GM12878 (cell line): ENCODE data around the gene ARHGAP5. TPM values are rescaled to one million over a fixed set of nuclear protein-coding genes. Genes with fewer than 3 reads are reported as not detected.

Experiments used
- ATAC-seq: fragments of 200-7000 bp; cut with Tn5 transposase; 3 replicates; pipeline ENCODE4 v1.9.1; 2020; ENCODE audit warnings: mild to moderate bottlenecking, moderate library complexity
- BruUV-seq: library from RNA; stranded (reverse); fragments of 400-500 nt; replicated peaks from 2 replicates; lab custom pipeline; 2021; lab: Mats Ljungman, UMichigan
- CTCF ChIA-PET: fragments of 300-600 bp; sonication (Branson Sonifier 250); formaldehyde crosslinking; extraction: SDS; loops from one replicate; lab custom pipeline; 2021; ENCODE audit warnings: inconsistent platforms; lab: Yijun Ruan, JAX
- POLR2A ChIA-PET: fragments of 350-600 bp; formaldehyde crosslinking; extraction: SDS; loops from one replicate; lab custom pipeline; 2021; ENCODE audit warnings: inconsistent platforms; lab: Charles Lee
- RAD21 ChIA-PET: fragments of 300-600 bp; sonication (Branson Sonifier 250); formaldehyde crosslinking; loops from one replicate; lab custom pipeline; 2023; ENCODE audit warnings: antibody characterized with exemption; ENCODE audit not compliant: unreplicated experiment; lab: Charles Lee
- SMC1A ChIA-PET: fragments of 300-600 bp; sonication (Branson Sonifier 250); formaldehyde crosslinking; loops from one replicate; lab custom pipeline; 2023; ENCODE audit not compliant: unreplicated experiment, uncharacterized antibody; lab: Charles Lee
- DNase-seq: peaks from one replicate; pipeline ENCODE4 v3.0.0-alpha.2; 2011; ENCODE audit warnings: low read depth, low spot score
- FAIRE-seq: peaks from 3 replicates; lab custom pipeline; 2011; peaks lifted over from hg19 to GRCh38; lab: Jason Lieb, UNC
- H2AFZ ChIP-seq: 2 replicates; pipeline ENCODE4 v1.6.0; 2011; ENCODE audit warnings: low read depth, low read length, control low read depth; ENCODE audit not compliant: control insufficient read depth
- H3K27ac ChIP-seq: 2 replicates; pipeline ENCODE4 v1.5.1; 2011; ENCODE audit warnings: control low read depth; ENCODE audit not compliant: control insufficient read depth, insufficient read depth
- H3K27me3 ChIP-seq, 2 experiments: replicated peaks in 1 of 2; 2 replicates each; pipeline versions ENCODE4 v1.6.0 to v1.6.1; 2011; ENCODE audit warnings: low read length in 1 of 2; ENCODE audit not compliant: control insufficient read depth in 2 of 2, insufficient read depth in 2 of 2
- H3K36me3 ChIP-seq, 2 experiments: 2 replicates each; pipeline ENCODE4 v1.5.1; 2011; ENCODE audit warnings: low read length in 1 of 2; ENCODE audit not compliant: control insufficient read depth in 2 of 2, insufficient read depth in 2 of 2
- H3K4me1 ChIP-seq: 2 replicates; pipeline ENCODE4 v1.6.1; 2011; ENCODE audit warnings: mild to moderate bottlenecking, low read length, moderate library complexity, mixed read lengths; ENCODE audit not compliant: control insufficient read depth, insufficient read depth
- H3K4me2 ChIP-seq: 2 replicates; pipeline ENCODE4 v1.6.0; 2011; ENCODE audit warnings: control low read depth; ENCODE audit not compliant: control insufficient read depth, insufficient read depth
- H3K4me3 ChIP-seq: fragments of 200-600 bp; sonication (generic); 2 replicates; pipeline ENCODE4 v1.5.1; 2016
- H3K79me2 ChIP-seq: 2 replicates; pipeline ENCODE4 v1.6.0; 2011; ENCODE audit warnings: low read length; ENCODE audit not compliant: control insufficient read depth, insufficient read depth
- H3K9ac ChIP-seq: 2 replicates; pipeline ENCODE4 v1.8.0; 2011; ENCODE audit warnings: low read length, control low read depth, mixed read lengths; ENCODE audit not compliant: control insufficient read depth, insufficient read depth
- H3K9me3 ChIP-seq: replicated peaks from 3 replicates; pipeline ENCODE4 v1.5.1; 2011; ENCODE audit warnings: mild to moderate bottlenecking, low read length; ENCODE audit not compliant: control insufficient read depth, insufficient read depth
- H4K20me1 ChIP-seq: 2 replicates; pipeline ENCODE4 v1.6.0; 2011; ENCODE audit not compliant: control insufficient read depth, insufficient read depth
- BACH1 ChIP-seq: fragments of 450-650 bp; IDR thresholded peaks from 2 replicates; pipeline ENCODE4 v1.6.1; 2017; ENCODE audit warnings: mild to moderate bottlenecking, borderline replicate concordance
- CHD4 ChIP-seq: fragments of 200-600 bp; sonication (generic); IDR thresholded peaks from 2 replicates; pipeline ENCODE4 v1.6.1; 2016; ENCODE audit warnings: mild to moderate bottlenecking
- EGR1 ChIP-seq, 2 experiments: IDR thresholded peaks; 1 replicate in 1 of 2; 2 replicates in 1 of 2; pipeline ENCODE4 v1.6.1; 2011 to 2012; ENCODE audit warnings: low read depth in 2 of 2, low read length in 2 of 2, borderline replicate concordance in 1 of 2, mild to moderate bottlenecking in 1 of 2, moderate library complexity in 1 of 2
- ESRRA ChIP-seq: IDR thresholded peaks from 2 replicates; pipeline ENCODE4 v1.6.1; 2012; ENCODE audit warnings: mild to moderate bottlenecking, low read length, improper control_type of control experiment
- JUND ChIP-seq: IDR thresholded peaks from 2 replicates; pipeline ENCODE4 v1.6.1; 2012; ENCODE audit warnings: low read depth, mild to moderate bottlenecking, low read length, improper control_type of control experiment, moderate library complexity
- KAT2A ChIP-seq: conservative IDR thresholded peaks from 2 replicates; pipeline ENCODE4 v1.6.1; 2011; ENCODE audit warnings: low read depth, low read length; ENCODE audit not compliant: control insufficient read depth
- MTA2 ChIP-seq: fragments of 450-650 bp; IDR thresholded peaks from 2 replicates; pipeline ENCODE4 v1.6.1; 2016; ENCODE audit warnings: low read depth, mild to moderate bottlenecking, moderate library complexity
- PML ChIP-seq: IDR thresholded peaks from 2 replicates; pipeline ENCODE4 v1.6.1; 2012; ENCODE audit warnings: low read length, inconsistent platforms
- RAD51 ChIP-seq: fragments of 450-650 bp; IDR thresholded peaks from 2 replicates; pipeline ENCODE4 v1.6.1; 2016; ENCODE audit warnings: moderate library complexity, mild to moderate bottlenecking, inconsistent platforms
- SMAD5 ChIP-seq: IDR thresholded peaks from 2 replicates; pipeline ENCODE4 v1.6.1; 2016; ENCODE audit warnings: antibody characterized with exemption, low read depth
- SMC3 ChIP-seq: IDR thresholded peaks from 2 replicates; pipeline ENCODE4 v1.6.1; 2011; ENCODE audit warnings: low read length, improper control_type of control experiment, borderline replicate concordance
- SREBF1 ChIP-seq: IDR thresholded peaks from 2 replicates; pipeline ENCODE4 v1.6.1; 2012; ENCODE audit warnings: mild to moderate bottlenecking, low read length
- TBL1XR1 ChIP-seq: IDR thresholded peaks from 2 replicates; pipeline ENCODE4 v1.6.1; 2012; ENCODE audit warnings: low read depth, low read length, improper control_type of control experiment
- WRNIP1 ChIP-seq: IDR thresholded peaks from 2 replicates; pipeline ENCODE4 v1.6.1; 2011; ENCODE audit warnings: low read depth, low read length, improper control_type of control experiment, borderline replicate concordance
- WGBS: methylation state at CpG from one replicate; pipeline ENCODE4 v1.1.6; 2016; ENCODE audit warnings: low lambda C conversion rate; ENCODE audit not compliant: insufficient replicate concordance, insufficient coverage; ENCODE audit errors: missing lambda C conversion rate; 5-methylcytosine and 5-hydroxymethylcytosine counted together
- in situ Hi-C: fragments of 300-500 bp; cut with MboI; formaldehyde crosslinking; loops from 9 replicates; pipeline ENCODE4 v1.14.3; 2018; ENCODE audit warnings: mixed read lengths
- intact Hi-C: fragments of 100-400 bp; cut with micrococcal nuclease; formaldehyde crosslinking; loops from one replicate; pipeline ENCODE4 v1.14.2; 2022; ENCODE audit not compliant: unreplicated experiment
- polyA plus RNA-seq, 11 experiments: library from polyadenylated mRNA; depleted of rRNA in 4 of 11; unstranded in 6 of 11; stranded (reverse) in 5 of 11; fragments of >200 nt; fragmentation: Nextera tagmentation in 4 of 11; fragmentation: Illumina TruSeq in 1 of 11; extraction: Ambion mirVana in 4 of 11; extraction: Trizol in 1 of 11; gene quantifications; 1 replicate in 1 of 11; 2 replicates in 10 of 11; pipeline versions ENCODE4 v1.2.1 to v1.2.3, GENCODE V29; 2011 to 2016; ENCODE audit warnings: inconsistent platforms in 2 of 11, missing spikeins in 2 of 11, low read depth in 1 of 11
- total RNA-seq, 4 experiments: library from RNA; depleted of rRNA in 3 of 4; stranded (reverse); fragments of >200 nt in 3 of 4; fragmentation: Illumina TruSeq in 1 of 4; extraction: Trizol in 1 of 4; gene quantifications; 2 replicates each; pipeline versions ENCODE4 v1.2.1 to v1.2.3, GENCODE V29; 2013 to 2021
- TF ChIP-seq, protein P1 (sequence below): fragments of 450-650 bp; IDR thresholded peaks from 2 replicates; pipeline ENCODE4 v1.6.1; 2017; ENCODE audit warnings: borderline replicate concordance
- TF ChIP-seq, protein P2 (sequence below): fragments of 450-650 bp; IDR thresholded peaks from 2 replicates; pipeline ENCODE4 v1.6.1; 2018; ENCODE audit warnings: mild to moderate bottlenecking, low read depth, moderate library complexity; ENCODE audit not compliant: partially characterized antibody

The ARHGAP5 gene
- total and polyA plus RNA-seq, 10 of the 15 experiments (the other 5 are each of a cell fraction or from before 2014, with no cell fraction given): 0.91 to 19.6 (median 7.2) TPM

DNA sequence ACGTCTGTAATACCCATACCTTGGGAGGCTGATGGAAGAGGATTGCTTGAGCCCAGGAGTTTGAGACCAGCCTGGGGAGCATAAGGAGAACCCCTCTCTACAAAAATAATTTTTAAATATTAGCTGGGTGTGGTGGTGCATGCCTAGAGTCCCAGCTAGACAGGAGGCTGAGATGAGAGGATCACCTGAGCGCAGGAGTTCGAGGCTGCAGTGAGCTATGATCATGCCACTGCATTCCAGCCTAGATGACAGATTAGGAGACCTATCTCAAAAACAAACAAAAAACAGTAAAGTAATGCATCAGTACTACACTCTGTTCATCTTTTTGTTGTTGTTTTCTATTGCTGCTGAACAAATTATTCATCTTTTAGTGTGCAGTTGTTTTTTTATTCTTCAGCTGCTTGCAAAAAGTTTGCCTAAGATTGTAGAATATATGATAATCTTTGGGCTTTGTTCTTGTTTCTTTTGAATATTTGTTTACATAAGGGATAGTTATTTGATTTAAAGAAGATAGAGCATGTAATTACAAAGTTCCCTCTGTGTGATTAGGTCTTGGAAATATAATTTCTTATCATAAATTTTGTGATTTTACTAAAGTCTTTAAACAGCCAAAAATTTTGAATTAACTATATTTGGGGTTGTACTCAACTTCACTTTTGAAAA, 8.2 kb downstream of the ARHGAP5 start:
- H3K36me3 ChIP-seq: no peaks in the 10 kb centered on the region
- intact Hi-C loops: no loop called here
- no peaks in the 10 kb centered on the region for H3K27me3 ChIP-seq
- no peak overlapping the region for H2AFZ ChIP-seq
- ATAC-seq (no peak), DNase-seq (no peak), FAIRE-seq (no peak)
- WGBS: 98% methylated on average over 3 of the region's 3 CpGs
- in situ Hi-C loops: no loop called here
- H3K9ac ChIP-seq: no peak overlapping the region
- H3K4me3 ChIP-seq: no peak overlapping the region
- RAD21 ChIA-PET: interaction anchor here (1.1 to 1.2 kb wide), 2 partner anchors 9 to 118 kb away, joined by 3 to 4 read pairs; partner anchors contain the start of gene RNU6-8
- SMC1A ChIA-PET: interaction anchor here (0.6 to 1.7 kb wide), 4 partner anchors 14 to 169 kb away, joined by 3 to 4 read pairs (median 4); no protein-coding TSS in a partner anchor
- CTCF ChIA-PET: interaction anchor here (1.3 kb wide), 2 partner anchors 12 to 169 kb away, joined by 4 to 6 read pairs; no protein-coding TSS in a partner anchor
- no peak overlapping the region for H3K27ac ChIP-seq
- H3K4me1 ChIP-seq: peaks cover 15% of the 10 kb centered on the region
- H4K20me1 ChIP-seq: no peaks in the 10 kb centered on the region
- no peaks in the 10 kb centered on the region for H3K9me3 ChIP-seq
- BruUV-seq: no TSS peak
- POLR2A ChIA-PET: no interaction called here
- no peak overlapping the region for H3K4me2 ChIP-seq
- no peak for TF ChIP-seq BACH1
- TF ChIP-seq RAD51: no peak
- TF ChIP-seq ESRRA: no peak
- no peak for TF ChIP-seq KAT2A
- TF ChIP-seq MTA2: no peak
- no peak for TF ChIP-seq EGR1 (IDR thresholded peaks at IDR 0.05; ENCODE audit: borderline replicate concordance in 1 of 2, low read depth in 2 of 2, low read length in 2 of 2)
- TF ChIP-seq, protein P1, sequence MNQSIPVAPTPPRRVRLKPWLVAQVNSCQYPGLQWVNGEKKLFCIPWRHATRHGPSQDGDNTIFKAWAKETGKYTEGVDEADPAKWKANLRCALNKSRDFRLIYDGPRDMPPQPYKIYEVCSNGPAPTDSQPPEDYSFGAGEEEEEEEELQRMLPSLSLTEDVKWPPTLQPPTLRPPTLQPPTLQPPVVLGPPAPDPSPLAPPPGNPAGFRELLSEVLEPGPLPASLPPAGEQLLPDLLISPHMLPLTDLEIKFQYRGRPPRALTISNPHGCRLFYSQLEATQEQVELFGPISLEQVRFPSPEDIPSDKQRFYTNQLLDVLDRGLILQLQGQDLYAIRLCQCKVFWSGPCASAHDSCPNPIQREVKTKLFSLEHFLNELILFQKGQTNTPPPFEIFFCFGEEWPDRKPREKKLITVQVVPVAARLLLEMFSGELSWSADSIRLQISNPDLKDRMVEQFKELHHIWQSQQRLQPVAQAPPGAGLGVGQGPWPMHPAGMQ: no peak
- no peak for TF ChIP-seq SMC3
- TF ChIP-seq SREBF1: no peak
- TF ChIP-seq WRNIP1: no peak
- TF ChIP-seq SMAD5: no peak
- TF ChIP-seq PML: no peak
- no peak for TF ChIP-seq JUND
- TF ChIP-seq TBL1XR1: no peak
- no peak for TF ChIP-seq CHD4
- TF ChIP-seq, protein P2, sequence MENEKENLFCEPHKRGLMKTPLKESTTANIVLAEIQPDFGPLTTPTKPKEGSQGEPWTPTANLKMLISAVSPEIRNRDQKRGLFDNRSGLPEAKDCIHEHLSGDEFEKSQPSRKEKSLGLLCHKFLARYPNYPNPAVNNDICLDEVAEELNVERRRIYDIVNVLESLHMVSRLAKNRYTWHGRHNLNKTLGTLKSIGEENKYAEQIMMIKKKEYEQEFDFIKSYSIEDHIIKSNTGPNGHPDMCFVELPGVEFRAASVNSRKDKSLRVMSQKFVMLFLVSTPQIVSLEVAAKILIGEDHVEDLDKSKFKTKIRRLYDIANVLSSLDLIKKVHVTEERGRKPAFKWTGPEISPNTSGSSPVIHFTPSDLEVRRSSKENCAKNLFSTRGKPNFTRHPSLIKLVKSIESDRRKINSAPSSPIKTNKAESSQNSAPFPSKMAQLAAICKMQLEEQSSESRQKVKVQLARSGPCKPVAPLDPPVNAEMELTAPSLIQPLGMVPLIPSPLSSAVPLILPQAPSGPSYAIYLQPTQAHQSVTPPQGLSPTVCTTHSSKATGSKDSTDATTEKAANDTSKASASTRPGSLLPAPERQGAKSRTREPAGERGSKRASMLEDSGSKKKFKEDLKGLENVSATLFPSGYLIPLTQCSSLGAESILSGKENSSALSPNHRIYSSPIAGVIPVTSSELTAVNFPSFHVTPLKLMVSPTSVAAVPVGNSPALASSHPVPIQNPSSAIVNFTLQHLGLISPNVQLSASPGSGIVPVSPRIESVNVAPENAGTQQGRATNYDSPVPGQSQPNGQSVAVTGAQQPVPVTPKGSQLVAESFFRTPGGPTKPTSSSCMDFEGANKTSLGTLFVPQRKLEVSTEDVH: no peak
- TF ChIP-seq, all 136 proteins: peak for 0
- peaks cover 3% of the 10 kb centered on the region for H3K79me2 ChIP-seq
